Measurements from ENCODE around the gene CD300LD.

DNA sequence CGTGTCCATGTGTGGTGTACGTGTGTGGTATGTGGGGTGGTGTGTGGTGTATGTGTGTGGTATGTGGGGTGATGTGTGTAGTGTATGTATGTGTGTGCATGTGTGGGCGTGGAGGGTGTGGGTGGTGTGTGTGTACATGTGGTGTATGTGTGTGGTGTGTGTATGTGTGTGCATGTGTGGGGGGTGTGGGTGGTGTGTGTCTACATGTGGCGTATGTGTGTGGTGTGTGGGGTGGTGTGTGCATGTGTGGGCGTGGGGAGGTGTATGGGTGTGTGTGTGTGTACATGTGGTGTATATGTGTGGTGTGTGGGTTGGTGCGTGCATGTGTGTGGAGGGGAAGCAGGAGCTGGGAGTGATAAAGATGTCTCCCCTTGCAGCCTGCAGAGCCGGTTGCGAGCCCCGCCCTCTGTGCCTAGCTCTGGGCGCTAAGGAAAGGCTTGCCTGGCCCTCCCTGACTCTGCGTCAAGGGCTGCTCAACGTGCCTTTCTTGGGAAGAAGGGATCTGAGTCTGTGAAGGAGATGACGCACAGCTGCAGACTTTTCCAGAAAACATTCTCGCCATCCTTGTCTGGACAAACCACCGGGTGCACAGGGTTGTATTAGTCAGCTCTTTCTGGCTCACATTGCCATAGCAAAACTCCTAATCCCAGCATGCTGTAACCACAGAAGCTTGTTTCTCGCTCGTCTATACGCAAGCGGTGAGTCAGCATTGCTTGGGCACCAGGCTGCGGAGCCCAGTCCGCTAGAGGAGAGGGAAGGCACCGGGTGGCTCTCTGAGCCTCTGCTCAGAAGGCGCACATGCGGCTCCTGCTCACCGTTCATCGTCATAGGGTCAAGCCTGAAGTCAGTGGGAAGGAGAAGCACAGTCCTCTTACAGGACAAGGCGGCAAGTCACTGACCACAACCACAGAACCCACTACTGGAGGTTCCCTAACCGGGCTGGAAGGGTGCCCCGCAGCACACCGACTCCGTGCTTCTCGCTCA is 22.8 kb downstream of the CD300LD start:
- TF ChIP-seq, protein P1, sequence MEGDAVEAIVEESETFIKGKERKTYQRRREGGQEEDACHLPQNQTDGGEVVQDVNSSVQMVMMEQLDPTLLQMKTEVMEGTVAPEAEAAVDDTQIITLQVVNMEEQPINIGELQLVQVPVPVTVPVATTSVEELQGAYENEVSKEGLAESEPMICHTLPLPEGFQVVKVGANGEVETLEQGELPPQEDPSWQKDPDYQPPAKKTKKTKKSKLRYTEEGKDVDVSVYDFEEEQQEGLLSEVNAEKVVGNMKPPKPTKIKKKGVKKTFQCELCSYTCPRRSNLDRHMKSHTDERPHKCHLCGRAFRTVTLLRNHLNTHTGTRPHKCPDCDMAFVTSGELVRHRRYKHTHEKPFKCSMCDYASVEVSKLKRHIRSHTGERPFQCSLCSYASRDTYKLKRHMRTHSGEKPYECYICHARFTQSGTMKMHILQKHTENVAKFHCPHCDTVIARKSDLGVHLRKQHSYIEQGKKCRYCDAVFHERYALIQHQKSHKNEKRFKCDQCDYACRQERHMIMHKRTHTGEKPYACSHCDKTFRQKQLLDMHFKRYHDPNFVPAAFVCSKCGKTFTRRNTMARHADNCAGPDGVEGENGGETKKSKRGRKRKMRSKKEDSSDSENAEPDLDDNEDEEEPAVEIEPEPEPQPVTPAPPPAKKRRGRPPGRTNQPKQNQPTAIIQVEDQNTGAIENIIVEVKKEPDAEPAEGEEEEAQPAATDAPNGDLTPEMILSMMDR (IDR thresholded peaks at IDR 0.05; ENCODE audit: poor library complexity), result no peak
- no peak for TF ChIP-seq EZH2 (IDR thresholded peaks at IDR 0.05; ENCODE audit: borderline replicate concordance)
